Jurkat, Clone E6-1 (cell line): ENCODE results near the gene SH3BP4.
"Not testable (repeated sequence)": the region's sequence is repeated elsewhere in the genome, so short reads cannot be mapped to it uniquely, and the experiment has no call there.

Experiments used
- DNase-seq: peaks from one replicate; pipeline ENCODE4 v3.0.0-alpha.2; 2011; ENCODE audit warnings: low read depth, low spot score
- H3K4me3 ChIP-seq: 2 replicates; pipeline ENCODE4 v1.5.1; 2011; ENCODE audit warnings: mild to moderate bottlenecking, low read length, control low read depth, moderate library complexity

SH3BP4 gene

GRCh38 chr2:235045973-235046343, 94.1 kb downstream of the SH3BP4 start:
- no peak overlapping the region for H3K4me3 ChIP-seq
- no peak for DNase-seq

DNA sequence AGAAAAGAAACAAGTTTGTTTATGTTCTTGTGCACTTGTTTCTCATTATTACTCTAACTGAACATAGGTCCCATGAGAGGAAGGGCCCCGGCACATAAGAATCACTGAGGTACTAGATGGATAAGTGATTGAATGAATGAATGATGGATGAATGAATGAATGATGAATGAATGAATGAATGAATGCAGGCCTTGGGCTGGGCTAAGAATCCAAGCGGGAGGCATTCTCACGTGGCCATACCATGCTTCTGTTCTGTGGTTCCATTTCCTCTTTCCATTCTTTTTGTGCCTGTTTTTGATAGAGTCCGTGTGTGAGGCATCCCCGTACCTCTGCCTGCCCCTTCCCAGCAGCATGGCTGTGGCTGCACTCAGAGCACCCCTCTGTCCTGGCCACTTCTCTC, 94.8 kb downstream of the SH3BP4 start:
- DNase-seq = no peak
- H3K4me3 ChIP-seq = no peak overlapping the region

DNA sequence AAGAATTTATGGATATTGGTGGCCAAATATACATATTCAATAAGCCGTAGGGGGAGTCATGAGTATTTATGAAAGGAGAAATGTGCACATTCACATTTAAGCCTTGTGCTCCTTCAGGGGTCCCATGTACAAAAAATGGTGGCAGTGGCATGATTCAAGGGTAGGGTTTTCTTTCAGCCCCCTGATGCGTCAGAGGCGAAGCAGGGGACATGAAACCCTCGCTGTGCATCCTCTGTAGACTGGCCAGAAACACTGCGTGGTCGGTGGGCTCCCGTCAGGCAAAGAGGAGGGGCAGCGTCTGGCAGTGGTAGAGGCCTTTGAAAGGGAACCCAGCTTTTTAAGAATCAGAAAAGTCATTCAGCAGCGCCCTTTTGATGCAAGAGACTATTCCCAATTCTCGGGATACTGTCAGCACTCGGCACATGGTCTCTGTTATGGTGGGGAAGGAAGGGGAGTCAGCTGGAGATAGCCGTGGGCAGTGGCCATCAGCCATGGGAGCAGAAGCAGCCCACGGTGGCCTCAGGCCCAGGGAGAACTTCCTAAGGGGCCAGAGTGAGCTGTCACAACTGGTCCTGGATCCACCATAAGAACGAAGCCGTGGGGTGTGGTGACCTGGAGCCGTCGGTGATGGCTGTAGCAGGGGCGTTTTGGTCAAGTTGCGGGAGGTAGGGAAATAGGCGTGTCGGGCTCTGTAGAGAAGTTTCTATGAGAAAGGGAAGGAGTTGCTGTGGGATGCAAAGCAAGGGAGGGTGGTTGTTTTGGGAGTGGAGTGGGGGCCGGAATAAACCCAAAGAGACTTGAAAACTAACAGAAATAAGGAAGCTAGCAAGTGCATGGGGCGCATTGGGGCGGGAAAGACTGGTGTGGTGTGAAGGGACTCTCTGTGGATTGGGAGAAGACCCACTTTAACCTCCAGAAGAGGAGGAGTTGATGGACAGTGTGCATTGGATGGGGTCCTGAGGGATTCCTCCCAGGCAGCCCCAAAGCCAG, 95.6 kb downstream of the SH3BP4 start:
- DNase-seq = no peak
- no peak overlapping the region for H3K4me3 ChIP-seq

GRCh38 chr2:235048549-235048948, 96.7 kb downstream of the SH3BP4 start:
- H3K4me3 ChIP-seq = no peak overlapping the region
- no peak for DNase-seq

GRCh38 chr2:235049069-235049468, 97.3 kb downstream of the SH3BP4 start:
- DNase-seq = no peak
- H3K4me3 ChIP-seq = no peak overlapping the region

- peak; percentile 35 for DNase-seq
- no peak overlapping the region for H3K4me3 ChIP-seq
These were observed 97.9 kb downstream of the SH3BP4 start for GRCh38 chr2:235049719-235050118.

DNA sequence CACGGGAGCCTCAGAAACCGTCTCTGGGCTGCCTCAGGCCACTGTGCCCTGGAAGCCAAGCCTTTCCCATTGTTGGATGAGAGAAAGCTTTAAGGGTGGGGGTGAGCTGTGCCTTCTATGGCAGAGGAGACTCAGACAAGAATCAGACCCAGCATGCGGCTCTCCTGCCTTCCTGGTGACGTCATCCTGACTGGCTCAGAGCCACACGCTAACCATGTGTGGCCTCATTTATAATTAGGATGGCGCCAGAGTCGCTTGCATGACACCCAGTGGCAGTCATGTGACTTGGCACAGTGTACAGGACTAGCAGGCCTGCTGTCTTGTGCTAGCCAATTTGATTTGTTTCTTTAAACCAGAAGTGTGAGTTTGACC, 99.1 kb downstream of the SH3BP4 start:
- no peak overlapping the region for H3K4me3 ChIP-seq
- DNase-seq = peak; percentile 39

DNA sequence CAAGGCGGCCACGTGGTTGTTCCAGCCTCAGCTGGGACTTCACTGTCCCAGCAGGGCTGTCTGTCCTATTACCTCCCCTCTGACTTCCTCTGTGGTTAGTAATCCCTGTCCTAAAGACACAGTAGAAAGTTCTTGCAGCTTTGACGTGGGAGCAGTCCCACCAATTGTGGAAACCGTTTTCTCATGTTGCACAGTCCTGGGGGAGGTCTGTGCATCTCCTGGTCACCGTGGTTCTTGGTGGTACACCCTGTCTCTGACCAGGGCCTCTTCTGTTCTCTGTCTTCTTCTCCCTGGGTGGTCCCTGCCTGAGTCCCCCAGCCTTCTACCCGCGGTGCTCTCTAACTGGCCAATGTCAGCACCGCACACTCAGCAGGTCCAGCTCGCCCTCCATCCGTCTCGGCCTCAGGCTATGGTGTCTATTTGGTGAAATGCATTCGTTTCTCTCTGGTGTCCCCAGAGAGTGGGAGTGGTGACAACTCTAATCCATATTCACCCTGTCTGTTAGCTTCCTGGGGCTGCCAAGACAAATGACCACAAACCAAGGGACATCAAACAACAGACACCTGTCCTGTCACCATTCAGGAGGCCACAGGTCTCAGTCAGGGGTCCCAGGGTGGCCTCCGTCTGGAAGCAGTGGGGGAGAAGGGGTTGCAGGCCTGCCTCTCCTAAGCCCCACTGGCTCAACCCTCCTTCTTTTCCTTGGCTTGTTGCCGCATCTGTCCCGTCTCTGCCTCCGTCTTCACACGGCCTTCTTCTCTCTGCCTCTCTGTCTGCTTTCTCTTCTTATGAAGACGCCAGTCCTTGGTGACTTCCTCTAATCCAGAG, 99.8 kb downstream of the SH3BP4 start:
- DNase-seq = peak; percentile 9

GRCh38 chr2:235052514-235053354, 100.9 kb downstream of the SH3BP4 start:
- no peak overlapping the region for H3K4me3 ChIP-seq
- DNase-seq = no peak

More for the DNA sequence above, 99.8 kb downstream of the SH3BP4 start:
- no peak overlapping the region for H3K4me3 ChIP-seq

- no peak overlapping the region for H3K4me3 ChIP-seq
- no peak for DNase-seq
These were observed 101.8 kb downstream of the SH3BP4 start for GRCh38 chr2:235053651-235054050.

GRCh38 chr2:235054475-235054874, 102.7 kb downstream of the SH3BP4 start:
- no peak for DNase-seq
- H3K4me3 ChIP-seq = no peak overlapping the region

- no peak for DNase-seq
- H3K4me3 ChIP-seq = no peak overlapping the region
These were observed 103.1 kb downstream of the SH3BP4 start for GRCh38 chr2:235054919-235055318.

DNA sequence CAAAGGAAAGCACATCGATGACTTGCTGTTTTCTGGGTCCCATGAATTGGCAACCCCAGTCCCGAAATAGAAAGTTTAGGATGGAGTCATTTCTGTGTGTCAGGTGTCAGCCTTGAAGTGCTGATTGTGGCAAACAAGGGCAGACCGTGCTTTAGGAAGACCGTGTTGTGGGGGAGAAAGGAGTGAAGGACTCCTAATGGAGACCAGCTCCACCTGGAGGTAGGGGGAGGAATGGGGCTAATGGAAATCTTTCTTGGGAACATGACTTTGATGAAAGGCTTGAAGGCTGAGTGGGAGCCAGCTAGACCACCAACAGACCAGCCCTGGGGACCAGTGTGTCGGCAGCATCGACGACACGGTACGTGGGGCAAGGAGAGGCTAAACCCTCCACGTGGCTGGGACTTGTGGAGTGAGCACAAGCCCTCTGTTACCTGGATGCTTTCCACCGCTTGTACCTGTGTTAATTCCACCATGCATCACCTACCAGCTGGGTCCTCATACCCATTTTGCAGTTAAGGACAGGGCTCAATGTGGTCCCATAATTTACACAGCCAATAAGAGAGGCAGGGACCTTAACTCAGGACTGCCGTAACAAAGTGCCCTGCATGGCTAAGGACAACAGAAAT, 104.2 kb downstream of the SH3BP4 start:
- no peak overlapping the region for H3K4me3 ChIP-seq
- DNase-seq = peak; percentile 3

GRCh38 chr2:235056768-235057167, 105.0 kb downstream of the SH3BP4 start:
- H3K4me3 ChIP-seq = no peak overlapping the region
- DNase-seq = no peak

DNA sequence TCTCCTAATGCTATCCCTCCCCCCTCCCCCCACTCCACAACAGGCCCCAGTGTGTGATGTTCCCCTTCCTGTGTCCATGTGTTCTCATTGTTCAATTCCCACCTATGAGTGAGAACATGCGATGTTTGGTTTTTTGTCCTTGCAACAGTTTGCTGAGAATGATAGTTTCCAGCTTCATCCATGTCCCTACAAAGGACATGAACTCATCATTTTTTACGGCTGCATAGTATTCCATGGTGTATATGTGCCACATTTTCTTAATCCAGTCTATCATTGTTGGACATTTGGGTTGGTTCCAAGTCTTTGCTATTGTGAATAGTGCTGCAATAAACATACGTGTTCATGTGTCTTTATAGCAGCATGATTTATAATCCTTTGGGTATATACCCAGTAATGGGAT, 105.8 kb downstream of the SH3BP4 start:
- not testable (repeated sequence) for DNase-seq

GRCh38 chr2:235059161-235059560, 107.3 kb downstream of the SH3BP4 start:
- DNase-seq = no peak
- H3K4me3 ChIP-seq = no peak overlapping the region

More for the DNA sequence above, 105.8 kb downstream of the SH3BP4 start:
- H3K4me3 ChIP-seq = not testable (repeated sequence)

GRCh38 chr2:235061656-235062055, 109.8 kb downstream of the SH3BP4 start:
- H3K4me3 ChIP-seq = no peak overlapping the region
- DNase-seq = no peak

GRCh38 chr2:235063471-235063961, 111.7 kb downstream of the SH3BP4 start:
- H3K4me3 ChIP-seq = no peak overlapping the region
- no peak for DNase-seq

DNA sequence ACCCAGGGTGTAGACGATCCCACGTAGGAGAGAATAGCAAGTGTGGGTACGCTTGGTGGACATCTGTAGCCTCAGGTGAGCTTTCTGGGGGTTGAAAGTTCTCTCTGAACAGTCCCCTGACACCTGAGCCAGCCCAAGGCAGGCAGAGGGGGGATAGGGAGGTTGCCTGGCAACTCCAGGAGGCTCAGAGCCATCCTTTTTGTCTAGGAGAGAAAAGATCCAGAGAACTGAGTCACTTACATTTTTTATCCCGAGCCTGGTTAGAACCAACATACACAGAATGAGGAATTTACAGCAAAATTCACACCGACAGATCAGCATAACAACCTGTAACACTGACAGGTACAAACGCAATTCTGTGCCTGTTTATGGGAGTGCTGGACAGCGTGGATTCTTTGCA, 113.2 kb downstream of the SH3BP4 start:
- DNase-seq = no peak
- no peak overlapping the region for H3K4me3 ChIP-seq
